ENCODE measurements around the gene IDUA. TPM values are rescaled to one million over a fixed set of nuclear protein-coding genes. Genes with fewer than 3 reads are reported as not detected.

The IDUA gene
- polyA plus RNA-seq, 3 donors: 6.4 to 64.4 (median 8.5) TPM

Other genes with a start within 250 kb of the IDUA start
- not detected for gene CPLX1, start 160.9 kb upstream of the IDUA start, polyA plus RNA-seq
- gene GAK, start 54.7 kb upstream of the IDUA start, polyA plus RNA-seq: 10 to 100 TPM; 40.3 to 88.7 (median 54.9) TPM
- gene TMEM175, start 54.6 kb upstream of the IDUA start, polyA plus RNA-seq: 100 to 1,000 TPM in 1 of 3 donors, 10 to 100 TPM in 2; 18.9 to 216 (median 20.7) TPM
- gene DGKQ, start 13.5 kb upstream of the IDUA start, polyA plus RNA-seq: 10 to 100 TPM in 1 of 3 donors, 1 to 10 TPM in 1, under 1 TPM in 1; 0.58 to 23.1 (median 2.4) TPM
- under 1 TPM; 0.16 to 0.37 (median 0.18) TPM for gene SLC26A1, start 6.4 kb downstream of the IDUA start, polyA plus RNA-seq
- 10 to 100 TPM in 1 of 3 donors, under 1 TPM in 2; 0.17 to 77.7 (median 0.28) TPM for gene FGFRL1, start 24.6 kb downstream of the IDUA start, polyA plus RNA-seq
- gene RNF212, start 126.5 kb downstream of the IDUA start, polyA plus RNA-seq: under 1 TPM in 2 of 3 donors, not detected in 1; 0.17 to 0.83 TPM
- 1 to 10 TPM in 1 of 3 donors, under 1 TPM in 2; 0.74 to 1.4 (median 0.90) TPM for gene SPON2, start 185.5 kb downstream of the IDUA start, polyA plus RNA-seq